KG1 (cell line): ENCODE measurements around the gene PSMB3.

ENCODE experiments used
- DNase-seq: peaks from one replicate; lab custom pipeline; 2025; lab: John Stamatoyannopoulos, UW

Gene PSMB3

GRCh38 chr17:38752308-38753070, at the start of gene PSMB3:
PSMB3 (plus strand) TSS chr17:38752741; CDS start chr17:38752827, 86 bp downstream.
- peak; percentile 97 for DNase-seq

GRCh38 chr17:38702916-38703741, 49.4 kb upstream of the PSMB3 start:
- DNase-seq: no peak

- peak; percentile 41 for DNase-seq
Observed at GRCh38 chr17:38703742-38704605, 48.6 kb upstream of the PSMB3 start.

GRCh38 chr17:38704606-38705522, 47.7 kb upstream of the PSMB3 start, which contains the start of gene MLLT6:
MLLT6 (plus strand) TSS chr17:38705273; CDS start chr17:38705633, 360 bp downstream.
- DNase-seq: peak; percentile 38

GRCh38 chr17:38705523-38705802, 47.1 kb upstream of the PSMB3 start:
- no peak for DNase-seq

- no peak for DNase-seq
Observed at GRCh38 chr17:38705803-38706504, 46.6 kb upstream of the PSMB3 start.

GRCh38 chr17:38706505-38707216, 45.9 kb upstream of the PSMB3 start:
- no peak for DNase-seq

- no peak for DNase-seq
Observed at GRCh38 chr17:38707678-38708351, 44.7 kb upstream of the PSMB3 start.

- no peak for DNase-seq
Observed at GRCh38 chr17:38709104-38709820, 43.3 kb upstream of the PSMB3 start.

GRCh38 chr17:38709864-38710603, 42.5 kb upstream of the PSMB3 start:
- DNase-seq: no peak

GRCh38 chr17:38710604-38710962, 42.0 kb upstream of the PSMB3 start:
- no peak for DNase-seq

- no peak for DNase-seq
Observed at GRCh38 chr17:38710985-38711384, 41.6 kb upstream of the PSMB3 start.

GRCh38 chr17:38711792-38712571, 40.6 kb upstream of the PSMB3 start:
- no peak for DNase-seq

- DNase-seq: no peak
Observed at GRCh38 chr17:38712593-38712992, 39.9 kb upstream of the PSMB3 start.

GRCh38 chr17:38713456-38714075, 39.0 kb upstream of the PSMB3 start:
- DNase-seq: no peak

- no peak for DNase-seq
Observed at GRCh38 chr17:38715216-38715943, 37.2 kb upstream of the PSMB3 start.
